ENCODE measurements around the gene ADSL. TPM values are rescaled to one million over a fixed set of nuclear protein-coding genes. Genes with fewer than 3 reads are reported as not detected.

The ADSL gene
- total and polyA plus RNA-seq, 9 of the 15 experiments (the other 6 are each of a cell fraction or from before 2014, with no cell fraction given): 112 to 322 (median 146) TPM

DNA sequence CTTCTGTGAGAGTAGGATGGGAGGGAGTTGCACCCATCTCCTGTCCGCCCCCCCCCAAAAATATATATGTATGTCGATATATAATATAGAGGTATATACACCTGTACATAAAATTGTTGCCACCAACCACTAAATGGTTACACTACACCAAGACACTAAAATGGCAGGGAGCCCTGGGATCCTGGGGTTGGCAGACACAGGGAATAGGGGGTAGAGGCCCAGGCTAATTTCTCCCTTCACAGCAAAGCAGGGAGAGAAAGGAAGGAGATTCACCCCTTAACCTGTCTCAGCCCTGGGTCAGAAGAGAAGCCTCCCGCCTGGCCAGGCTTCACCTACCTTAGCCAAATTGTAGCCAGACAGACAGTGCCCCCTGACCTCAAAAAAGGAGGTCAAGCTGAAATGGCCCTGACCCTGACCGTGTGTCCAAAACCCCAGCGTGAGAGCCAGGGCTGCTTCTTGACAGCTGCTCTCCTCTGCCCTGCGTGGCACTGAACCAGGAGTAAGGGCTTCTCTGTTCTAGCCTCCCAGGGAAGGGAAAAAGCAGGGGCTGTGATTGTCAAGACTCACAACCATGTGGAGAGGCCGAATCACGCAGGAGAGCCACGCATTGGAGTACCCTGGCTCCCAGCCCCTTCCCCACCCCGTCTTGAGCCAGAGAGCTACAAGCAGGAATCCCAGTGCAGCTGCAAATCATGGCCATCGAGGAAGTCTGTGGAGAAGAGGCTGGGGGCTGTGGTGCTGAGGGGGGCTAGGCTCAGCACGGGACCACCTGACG is 64.6 kb downstream of the ADSL start:
- H4K20me1 ChIP-seq (replicated peaks; ENCODE audit: control insufficient read depth, insufficient read depth, low read length): no peaks in the 10 kb centered on the region
- 88% methylated on average over 10 of the region's 13 CpGs for WGBS (ENCODE audit: insufficient coverage, low coverage, missing lambda C conversion rate)
- no peaks in the 10 kb centered on the region for H3K27me3 ChIP-seq (ENCODE audit: control insufficient read depth in 2 of 2, insufficient read depth in 2 of 2, low read length in 2 of 2)
- no peaks in the 10 kb centered on the region for H3K79me2 ChIP-seq (ENCODE audit: control insufficient read depth, insufficient read depth, low read length)
- intact Hi-C loops (cut with micrococcal nuclease): no loop called here
- H3K4me3 ChIP-seq: no peak overlapping the region
- H3K4me2 ChIP-seq (ENCODE audit: insufficient read depth, low read length): no peak overlapping the region
- H3K9ac ChIP-seq (ENCODE audit: insufficient read depth in 1 of 2, low read depth in 2 of 2, low read length in 2 of 2): no peak overlapping the region; a peak in 1 of 4 replicates
- FAIRE-seq (no peak), DNase-seq (ENCODE audit: extremely low read depth in 1 of 4, low spot score in 3 of 4) (no peak), ATAC-seq (no peak)
- H3K27ac ChIP-seq (ENCODE audit: extremely low read depth, low read depth, low read length): no peak overlapping the region
- ChIA-PET CTCF (ENCODE audit: low intra/inter-chr PET ratio) (no interaction called here), POLR2A (interaction anchor here (0.6 to 1.6 kb wide), 7 partner anchors 9 to 644 kb away, joined by 3 to 8 read pairs (median 3); no protein-coding TSS in a partner anchor)
- TF ChIP-seq JUNB (CRISPR knock-in tag; conservative IDR thresholded peaks at IDR 0.05) (no peak), MAFG (tag; conservative IDR thresholded peaks at IDR 0.05) (no peak), RBM22 (IDR thresholded peaks at IDR 0.05; ENCODE audit: low read depth, low read length, poor library complexity, severe bottlenecking) (peak; percentile 37)
- TF ChIP-seq, protein P1, sequence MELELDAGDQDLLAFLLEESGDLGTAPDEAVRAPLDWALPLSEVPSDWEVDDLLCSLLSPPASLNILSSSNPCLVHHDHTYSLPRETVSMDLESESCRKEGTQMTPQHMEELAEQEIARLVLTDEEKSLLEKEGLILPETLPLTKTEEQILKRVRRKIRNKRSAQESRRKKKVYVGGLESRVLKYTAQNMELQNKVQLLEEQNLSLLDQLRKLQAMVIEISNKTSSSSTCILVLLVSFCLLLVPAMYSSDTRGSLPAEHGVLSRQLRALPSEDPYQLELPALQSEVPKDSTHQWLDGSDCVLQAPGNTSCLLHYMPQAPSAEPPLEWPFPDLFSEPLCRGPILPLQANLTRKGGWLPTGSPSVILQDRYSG (tag; conservative IDR thresholded peaks at IDR 0.05; ENCODE audit: low read depth): no peak
- peaks cover 50% of the 10 kb centered on the region; the same call in 2 of the 3 replicates for H3K36me3 ChIP-seq (ENCODE audit: control insufficient read depth, insufficient read depth, low read length)
- in situ Hi-C loops (cut with MboI): no loop called here
- no peaks in the 10 kb centered on the region for H3K9me1 ChIP-seq (ENCODE audit: control insufficient read depth, insufficient read depth, low read length)
- no peaks in the 10 kb centered on the region for H3K9me3 ChIP-seq (replicated peaks; ENCODE audit: control insufficient read depth, insufficient read depth, low read depth, low read length)
- H3K4me1 ChIP-seq (replicated peaks in 1 of 2; ENCODE audit: control insufficient read depth in 2 of 2, insufficient read depth in 2 of 2, low read length in 2 of 2): no peaks in the 10 kb centered on the region; a peak in 1 of 5 replicates
- BruUV-seq (replicated peaks): no TSS peak
- no peak overlapping the region for H2AFZ ChIP-seq (ENCODE audit: low read depth, low read length)

Data from K562 (cell line).